GM19463 (cell line): ENCODE results near the gene EMILIN2.
"Not testable (repeated sequence)": the region's sequence is repeated elsewhere in the genome, so short reads cannot be mapped to it uniquely, and the experiment has no call there.

Experiments used
- ATAC-seq: cut with Tn5 transposase; IDR thresholded peaks from one replicate; pipeline ENCODE4 v1.9.1; 2021; ENCODE audit warnings: mild to moderate bottlenecking, moderate library complexity; ENCODE audit not compliant: unreplicated experiment

EMILIN2 gene

DNA sequence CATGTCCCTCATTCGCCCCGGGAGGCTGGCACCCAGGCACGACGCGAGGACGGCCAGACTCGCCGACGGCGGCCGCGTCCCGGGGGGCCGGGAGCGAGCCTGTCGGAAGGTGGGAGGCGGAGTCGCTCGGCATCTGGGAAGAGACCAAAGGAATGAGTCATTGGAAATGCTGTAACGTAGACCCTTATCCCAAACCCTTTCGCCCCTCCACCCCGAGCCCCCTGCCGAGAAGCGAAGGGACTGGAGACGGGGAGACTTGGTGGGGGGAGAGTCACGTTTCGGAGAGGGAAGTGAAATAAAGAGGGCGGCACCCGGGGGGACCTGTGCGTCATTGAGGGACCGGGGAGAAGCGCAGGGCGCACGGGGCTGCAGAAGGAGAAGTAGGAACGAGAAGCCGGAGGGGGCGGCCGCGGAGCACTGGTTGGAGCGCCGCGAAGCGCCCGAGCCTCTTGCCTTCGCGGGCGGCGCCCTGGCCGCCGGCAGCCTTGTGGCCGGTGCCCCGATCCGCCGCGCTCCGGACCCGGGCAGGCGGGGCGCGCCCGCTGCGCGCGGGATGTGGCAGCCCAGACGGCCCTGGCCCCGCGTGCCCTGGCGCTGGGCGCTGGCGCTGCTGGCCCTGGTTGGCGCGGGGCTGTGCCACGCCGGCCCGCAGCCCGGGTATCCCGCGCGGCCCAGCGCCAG, at the start of gene EMILIN2:
Gene EMILIN2, plus strand, starts transcription at position 371 of the 681 bp plus-strand sequence. Its CDS starts 183 bp downstream, at position 554.
- peak; percentile 42 for ATAC-seq

DNA sequence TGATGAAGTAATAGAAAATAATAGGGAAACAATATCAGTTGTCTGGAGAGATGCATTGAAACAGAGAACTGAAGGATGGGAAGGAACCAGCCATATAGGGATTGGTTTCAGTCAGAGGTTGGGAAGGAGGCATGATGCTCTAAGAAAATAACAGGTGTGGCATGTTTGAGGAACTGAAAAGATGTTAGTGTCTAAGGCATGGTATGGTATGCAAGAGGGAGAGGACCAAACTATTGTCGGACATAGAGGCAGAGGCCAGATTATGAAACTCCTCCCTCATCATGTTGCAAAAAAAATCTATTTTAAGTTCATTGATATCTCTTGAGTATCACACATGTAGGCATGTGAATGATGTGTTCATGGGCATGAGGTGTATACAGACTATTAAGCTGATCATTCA, 48.9 kb upstream of the EMILIN2 start:
- ATAC-seq: peak; percentile 82

DNA sequence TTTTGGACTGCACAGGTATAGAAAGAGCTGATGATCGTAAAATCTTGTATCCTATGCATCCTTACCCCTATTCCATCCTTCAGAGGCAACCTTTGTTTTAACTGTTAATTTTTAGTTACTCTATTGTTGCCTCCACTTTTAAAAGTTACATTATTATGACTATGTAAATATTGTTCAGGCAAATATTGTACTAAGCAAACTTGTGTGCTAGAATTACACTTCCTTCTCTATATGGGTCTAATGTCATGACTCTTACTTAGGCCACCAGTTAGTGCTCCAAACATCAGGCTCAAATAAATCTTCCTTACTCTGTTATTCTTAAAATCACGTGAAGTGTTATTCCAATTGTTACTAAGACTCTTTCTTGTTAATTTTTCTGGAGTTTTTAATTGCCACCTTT, 47.4 kb upstream of the EMILIN2 start:
- ATAC-seq: no peak

DNA sequence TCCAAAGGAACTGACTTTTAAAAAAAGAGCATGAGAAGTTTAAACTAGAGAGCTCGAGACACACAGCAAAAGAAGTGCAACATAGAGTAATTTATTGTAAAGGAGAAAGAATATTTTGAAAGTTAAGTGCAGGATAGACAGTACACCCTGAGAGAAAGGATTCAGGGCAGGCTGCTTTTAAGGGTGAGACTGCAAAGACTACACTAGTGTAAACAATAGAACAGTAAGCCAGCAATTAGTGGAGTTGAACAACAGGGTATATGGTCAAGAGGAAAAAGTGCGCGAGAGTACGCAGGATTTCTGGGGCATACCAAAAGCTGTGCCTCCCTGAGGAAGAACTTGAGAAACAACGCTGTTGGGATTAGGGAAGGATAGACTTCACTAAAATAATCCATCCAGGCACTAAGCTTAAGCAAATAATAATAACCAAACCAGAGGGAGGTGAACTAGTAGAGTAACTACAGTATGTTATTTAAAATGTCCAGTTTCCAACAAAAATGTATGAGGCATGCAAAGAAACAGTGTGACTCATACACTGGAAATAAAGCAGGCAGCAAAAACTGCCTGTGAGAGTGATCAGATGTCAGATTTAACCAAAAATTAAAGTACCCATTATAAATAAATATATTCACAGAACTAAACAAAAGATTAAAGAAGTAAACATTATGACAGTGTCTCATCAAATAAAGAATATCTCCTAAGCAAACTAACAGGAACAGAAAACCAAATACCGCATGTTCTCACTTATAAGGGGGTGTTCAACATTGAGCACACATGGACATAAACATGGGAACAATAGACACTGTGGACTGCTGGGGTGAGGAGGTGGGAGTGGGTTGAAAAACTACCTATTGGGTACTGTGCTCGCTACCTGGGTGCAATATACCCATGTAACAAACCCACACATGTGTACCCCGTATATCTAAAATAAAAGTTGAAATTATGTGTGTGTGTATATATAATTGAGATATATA, 40.5 kb upstream of the EMILIN2 start:
- no peak for ATAC-seq

DNA sequence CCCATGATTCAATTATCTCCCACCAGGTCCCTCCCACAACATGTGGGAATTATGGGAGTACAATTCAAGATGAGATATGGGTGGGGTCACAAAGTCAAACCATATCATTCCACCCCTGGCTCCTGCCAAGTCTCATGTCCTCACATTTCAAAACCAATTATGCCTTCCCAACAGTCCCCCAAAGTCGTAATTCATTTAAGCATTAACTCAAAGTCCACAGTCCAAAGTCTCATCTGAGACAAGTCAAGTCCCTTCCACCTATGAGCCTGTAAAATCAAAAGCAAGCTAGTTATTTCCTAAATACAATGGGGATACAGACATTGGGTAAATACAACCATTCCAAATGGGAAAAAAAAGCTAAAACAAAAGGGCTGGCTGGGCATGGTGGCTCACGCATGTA, 38.2 kb upstream of the EMILIN2 start:
- not testable (repeated sequence) for ATAC-seq

DNA sequence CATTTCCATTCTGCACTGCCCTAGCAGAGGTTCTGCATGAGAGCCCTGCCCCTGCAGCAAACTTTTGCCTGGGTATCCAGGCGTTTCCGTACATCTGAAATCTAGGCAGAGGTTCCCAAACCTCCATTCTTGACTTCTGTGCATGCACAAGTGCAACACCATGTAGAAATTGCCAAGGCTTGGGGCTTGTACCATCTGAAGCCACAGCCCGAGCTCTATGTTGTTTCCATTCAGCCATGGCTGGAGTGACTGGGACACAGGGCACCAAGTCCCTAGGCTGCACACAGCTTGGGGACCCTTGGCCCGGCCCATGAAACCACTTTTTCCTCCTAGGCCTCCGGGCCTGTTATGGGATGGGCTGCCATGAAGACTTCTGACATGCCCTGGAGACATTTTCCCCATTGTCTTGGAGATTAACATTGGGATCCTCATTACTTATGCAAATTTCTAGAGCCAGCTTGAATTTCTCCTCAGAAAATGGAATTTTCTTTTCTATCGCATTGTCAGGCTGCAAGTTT, 37.1 kb upstream of the EMILIN2 start:
- ATAC-seq: not testable (repeated sequence)

DNA sequence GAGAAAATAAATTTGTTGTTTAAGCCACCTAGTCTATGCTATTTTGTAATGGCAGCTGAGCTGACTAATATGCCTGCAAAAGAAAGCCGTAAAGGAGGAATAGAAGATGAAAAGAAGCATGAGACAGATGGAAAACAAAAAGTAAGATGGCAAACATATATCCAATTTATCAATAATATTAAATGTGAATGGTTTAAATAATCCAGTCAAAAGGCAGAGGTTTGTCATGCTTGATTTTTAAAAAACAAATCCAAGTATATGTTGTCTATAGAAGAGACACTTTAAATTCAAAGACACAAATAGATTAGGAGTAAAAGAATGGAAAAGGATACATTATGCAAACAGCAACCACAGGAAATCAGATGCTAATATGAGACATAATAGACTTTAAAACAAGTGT, 35.4 kb upstream of the EMILIN2 start:
- no peak for ATAC-seq

DNA sequence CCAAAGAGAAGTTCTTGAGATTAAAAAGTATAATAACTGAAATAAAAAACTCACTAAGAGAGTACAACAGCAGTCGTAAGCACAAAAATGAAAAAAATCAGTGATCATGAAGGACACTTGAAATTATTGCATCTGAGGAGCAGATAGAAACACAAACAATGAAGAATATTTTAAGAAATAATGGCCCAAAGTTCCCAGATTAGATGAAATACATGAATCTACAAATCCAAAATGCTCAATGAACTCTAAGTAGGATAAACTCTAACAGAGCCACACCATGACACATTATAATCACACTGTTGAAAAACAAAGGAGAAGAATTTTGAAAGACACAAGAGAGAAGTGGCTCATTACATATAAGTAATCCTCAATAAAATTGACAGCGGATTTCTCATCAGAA, 31.9 kb upstream of the EMILIN2 start:
- ATAC-seq: no peak

DNA sequence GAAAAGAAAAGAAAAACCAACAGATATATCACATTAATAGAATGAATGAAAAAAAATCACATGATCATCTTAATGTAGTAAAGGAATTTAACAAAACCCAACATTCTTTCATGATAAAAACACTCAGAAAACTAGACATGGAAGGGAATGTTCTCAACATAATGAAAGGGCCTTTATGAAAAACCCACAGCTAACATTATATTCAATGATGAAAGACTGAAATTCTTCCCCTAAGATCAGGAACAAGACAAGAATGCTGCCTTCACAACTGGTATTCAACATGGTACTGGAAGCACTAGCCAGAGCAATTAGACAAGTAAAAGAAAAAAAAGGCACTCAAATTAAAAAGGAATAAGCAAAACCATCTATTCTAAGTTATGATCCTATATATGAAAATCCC, 28.5 kb upstream of the EMILIN2 start:
- no peak for ATAC-seq

DNA sequence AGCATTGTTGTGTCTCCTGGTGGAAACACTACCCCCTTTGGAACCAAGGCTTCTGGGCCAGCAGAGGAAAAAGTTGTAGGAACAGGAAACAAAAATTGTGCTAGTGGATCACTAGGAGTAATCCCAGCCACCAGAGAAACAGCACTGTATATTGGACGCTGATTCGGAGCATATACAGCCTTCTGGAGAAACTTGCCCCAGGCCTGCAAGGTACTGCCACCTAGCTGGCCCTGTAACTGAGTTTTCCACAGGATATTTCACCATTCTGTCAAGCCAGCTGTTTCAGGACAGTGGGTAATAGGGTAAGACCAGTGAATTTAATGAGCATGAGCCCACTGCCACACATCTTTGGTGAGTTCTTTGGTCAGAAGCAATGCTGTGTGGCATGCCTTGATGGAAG, 25.1 kb upstream of the EMILIN2 start:
- ATAC-seq: no peak

DNA sequence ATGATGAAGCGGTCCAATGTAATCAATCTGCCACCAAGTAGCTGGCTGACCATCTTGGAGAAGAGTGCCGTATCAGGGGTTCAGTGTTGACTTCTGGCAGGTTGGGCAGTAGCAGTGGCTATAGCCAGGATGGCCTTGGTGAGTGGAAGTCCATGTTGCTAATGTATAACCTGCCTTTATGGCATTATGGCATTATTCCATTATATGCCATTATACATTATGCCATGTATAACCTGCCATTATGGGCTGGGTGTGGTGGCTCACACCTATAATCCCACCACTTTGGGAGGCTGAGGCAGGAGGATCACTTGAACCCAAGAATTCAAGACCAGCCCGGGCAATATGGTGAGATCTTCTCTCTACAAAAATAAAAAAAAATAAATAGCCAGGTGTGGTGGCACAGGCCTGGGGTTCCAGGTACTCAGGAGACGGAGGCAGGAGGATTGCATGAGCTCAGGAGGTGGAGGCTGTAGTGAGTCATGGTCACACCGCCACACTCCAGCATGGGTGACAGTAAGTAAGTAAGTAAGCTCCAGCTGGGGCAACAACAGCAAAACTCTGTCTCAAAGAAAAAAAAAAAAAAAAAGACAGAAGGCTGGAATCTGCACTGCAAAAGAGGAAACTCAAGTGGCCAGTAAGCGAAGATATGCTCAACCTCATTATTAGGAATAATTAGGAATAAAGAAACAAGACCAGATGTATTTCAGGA, 24.4 kb upstream of the EMILIN2 start:
- no peak for ATAC-seq

DNA sequence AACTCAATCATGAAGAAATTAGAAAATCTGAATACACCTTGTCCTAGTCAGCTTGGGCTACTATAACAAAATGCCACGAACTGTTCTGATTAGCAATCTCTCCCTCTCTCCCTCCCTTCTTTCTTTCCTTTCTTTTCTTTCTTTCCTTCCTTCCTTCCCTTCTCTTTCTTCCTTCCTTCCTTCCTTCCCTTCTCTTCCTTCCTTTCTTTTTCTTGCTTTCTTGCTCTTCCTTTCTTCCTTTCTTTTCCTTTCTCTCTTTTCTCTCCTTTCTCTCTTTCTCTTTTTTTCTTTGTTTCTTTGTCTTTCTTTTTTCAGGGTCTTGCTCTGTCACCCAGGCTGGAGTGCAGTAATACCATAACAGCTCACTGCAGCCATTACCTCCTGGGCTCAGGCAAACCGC, 23.6 kb upstream of the EMILIN2 start:
- ATAC-seq: no peak

DNA sequence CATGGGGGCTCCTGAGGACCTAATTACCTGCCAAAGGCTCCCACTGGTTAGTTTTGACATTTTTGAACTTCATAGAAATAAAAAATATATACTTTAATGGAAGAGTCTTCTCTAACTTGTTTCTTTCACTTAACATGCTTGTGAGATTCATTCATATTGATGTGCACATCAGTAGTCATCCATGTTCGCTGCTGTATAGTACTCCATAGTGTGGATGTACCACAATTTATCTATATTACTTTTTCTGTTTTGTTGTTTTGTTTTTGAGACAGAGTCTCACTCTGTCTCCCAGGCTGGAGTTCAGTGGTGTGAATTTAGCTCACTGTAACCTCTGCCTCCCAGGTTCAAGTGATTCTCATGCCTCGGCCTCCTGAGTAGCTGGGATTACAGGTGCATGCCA, 22.8 kb upstream of the EMILIN2 start:
- no peak for ATAC-seq

DNA sequence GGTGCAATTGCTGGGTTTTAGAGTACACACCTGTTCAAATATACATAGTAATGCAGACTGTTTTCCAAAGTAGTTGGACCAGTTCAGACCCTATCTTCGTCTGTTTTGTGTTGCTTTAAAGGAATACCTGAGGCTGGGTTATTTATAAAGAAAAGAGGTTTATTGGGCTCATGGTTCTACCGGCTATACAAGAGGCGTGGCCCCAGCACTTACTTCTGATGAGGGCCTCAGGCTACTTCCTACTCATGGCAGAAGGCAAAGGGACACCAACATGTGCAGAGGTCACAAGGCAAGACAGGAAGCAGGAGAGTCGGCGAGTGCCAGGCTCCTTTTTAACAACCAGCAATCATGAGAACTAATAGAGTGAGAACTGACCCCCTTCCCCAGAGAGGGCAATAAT, 21.9 kb upstream of the EMILIN2 start:
- no peak for ATAC-seq

DNA sequence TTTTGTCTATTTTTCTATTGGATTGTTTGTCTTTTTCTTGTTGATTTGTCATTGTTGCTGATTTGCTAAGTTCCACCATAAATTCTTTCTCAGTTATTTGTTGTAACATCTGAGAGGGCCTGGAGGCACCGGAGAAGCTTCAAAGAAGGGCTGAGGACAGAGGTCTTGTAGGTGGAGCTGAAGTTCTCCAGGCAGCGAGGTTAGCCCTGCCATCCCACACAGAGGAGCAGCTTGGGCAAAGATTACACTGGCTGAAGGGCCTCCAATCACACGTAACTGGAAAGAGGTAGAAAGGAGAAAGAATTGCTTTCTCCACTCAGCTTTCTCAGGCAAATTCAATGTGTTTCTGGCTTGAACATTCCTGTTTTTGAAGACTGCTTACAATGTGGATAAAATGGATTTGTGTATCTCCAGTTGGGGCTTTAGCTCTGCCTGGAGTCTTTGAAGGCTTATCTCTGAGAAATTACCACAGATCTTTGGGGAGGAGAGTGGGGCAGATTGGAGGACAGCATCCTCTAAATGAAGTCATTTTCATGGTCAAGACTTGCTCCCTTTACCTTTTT, 21.1 kb upstream of the EMILIN2 start:
- ATAC-seq: no peak

DNA sequence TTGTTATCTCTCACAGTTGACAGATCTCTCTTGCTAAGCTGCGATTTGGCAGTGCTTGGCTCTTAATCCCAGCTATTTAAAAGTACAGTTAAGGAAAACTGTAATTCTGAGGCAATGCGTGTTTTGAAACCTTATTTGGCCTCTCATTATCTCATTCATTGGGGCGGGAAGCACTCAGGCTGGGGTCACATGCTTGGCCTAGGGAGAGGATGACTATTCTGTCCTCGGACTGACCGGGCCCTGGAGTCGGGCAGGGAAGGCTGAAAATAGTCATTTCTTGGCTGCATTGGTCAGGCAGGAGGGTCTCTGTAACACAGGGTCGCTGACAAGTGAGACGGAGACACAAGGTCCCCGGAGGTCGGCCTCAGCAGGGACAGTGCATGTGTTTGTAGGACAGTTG, 20.2 kb upstream of the EMILIN2 start:
- no peak for ATAC-seq

DNA sequence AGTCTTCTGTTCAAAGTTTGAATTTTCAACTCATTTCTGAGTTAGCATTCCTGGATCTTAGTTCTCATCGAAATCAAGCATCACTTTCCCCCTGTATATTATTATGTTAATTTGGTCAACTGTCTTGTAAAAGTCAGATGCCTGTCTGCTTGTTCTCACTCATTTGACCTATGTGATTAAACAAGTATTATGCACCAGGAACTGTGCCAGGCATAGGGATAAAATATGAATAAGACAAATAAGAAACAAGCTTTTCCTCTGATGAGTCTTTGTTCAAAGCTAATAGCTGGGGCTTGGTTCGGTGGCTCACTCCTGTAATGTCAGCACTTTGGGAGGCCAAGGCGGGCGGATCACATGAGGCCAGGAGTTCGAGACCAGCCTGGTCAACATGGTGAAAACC, 19.7 kb upstream of the EMILIN2 start:
- ATAC-seq: no peak

DNA sequence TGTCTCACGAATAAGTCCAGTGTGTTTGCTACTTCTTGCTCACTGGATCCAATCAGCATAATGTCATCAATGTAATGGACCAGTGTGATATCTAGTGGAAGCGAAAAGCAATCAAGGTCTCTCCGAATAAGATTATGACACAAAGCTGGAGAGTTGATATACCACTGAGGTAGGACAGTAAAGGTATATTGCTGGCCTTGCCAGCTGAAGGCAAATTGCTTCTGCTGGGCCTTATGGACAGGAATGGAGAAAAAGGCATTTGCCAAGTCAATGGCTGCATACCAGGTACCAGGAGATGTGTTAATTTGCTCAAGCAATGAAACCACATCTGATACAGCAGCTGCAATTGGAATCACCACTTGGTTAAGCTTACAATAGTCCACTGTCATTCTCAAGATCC, 10.7 kb upstream of the EMILIN2 start:
- not testable (repeated sequence) for ATAC-seq

DNA sequence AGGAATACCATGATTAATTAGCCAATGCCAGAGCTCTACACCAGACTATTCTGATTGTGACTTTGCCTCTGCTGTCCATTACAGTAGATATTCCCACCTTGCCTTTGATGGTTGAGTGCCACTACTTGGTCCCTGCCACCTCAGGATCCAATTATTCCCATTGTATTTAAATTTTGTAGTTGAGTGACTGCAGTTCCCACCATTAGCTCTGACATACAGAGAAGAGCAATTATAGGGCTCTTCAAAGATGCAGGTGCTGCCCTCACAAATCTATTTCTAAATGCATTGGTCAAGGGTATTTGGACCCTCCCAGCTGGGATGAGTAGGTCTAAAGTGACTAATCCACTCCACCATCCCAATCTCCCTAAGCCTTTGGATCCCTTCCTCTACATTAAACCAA, 9.5 kb upstream of the EMILIN2 start:
- not testable (repeated sequence) for ATAC-seq

DNA sequence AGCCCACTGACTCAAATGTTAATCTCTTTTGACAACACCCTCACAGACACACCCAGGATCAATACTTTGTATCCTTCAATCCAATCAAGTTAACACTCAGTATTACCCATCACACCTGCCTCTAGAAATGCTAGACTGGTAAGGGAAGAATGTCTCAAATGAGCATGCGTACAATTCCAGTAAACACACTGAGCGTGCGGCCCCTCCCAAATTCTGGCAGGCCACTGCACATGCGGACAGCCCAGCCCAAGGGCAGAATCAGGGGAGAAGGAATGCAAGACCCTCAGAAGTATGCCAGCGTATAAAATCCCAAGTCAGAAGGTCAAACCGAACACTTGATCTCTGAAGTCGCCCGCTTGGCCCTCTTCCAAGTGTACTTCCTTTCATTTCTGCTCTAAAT, 7.6 kb upstream of the EMILIN2 start:
- no peak for ATAC-seq

DNA sequence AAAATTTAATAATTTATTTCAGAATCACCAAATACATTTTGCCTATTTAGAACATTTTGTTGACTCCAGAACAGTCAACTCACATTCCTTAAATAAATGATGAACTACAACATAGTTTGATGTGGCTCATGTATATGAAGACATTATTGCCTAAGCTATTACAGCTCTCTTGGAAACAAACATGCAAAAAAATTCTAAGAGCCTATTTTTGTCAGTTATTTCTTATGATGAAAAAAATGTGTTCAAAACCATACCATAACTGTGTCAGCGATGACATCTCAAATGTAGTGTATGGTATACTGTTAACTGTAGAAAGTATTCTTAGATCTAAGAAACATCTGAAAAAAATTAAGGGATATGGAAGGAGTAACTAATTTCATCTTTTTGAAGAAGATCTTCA, 6.3 kb upstream of the EMILIN2 start:
- ATAC-seq: no peak
